SHP77 treated with DMSO at 0.1 percent for 48 hours (cell line): ENCODE data around the gene CFAP210.

Source experiments
- DNase-seq: peaks from one replicate; lab custom pipeline; 2025; lab: John Stamatoyannopoulos, UW

Gene CFAP210

GRCh38 chr2:169672406-169672805 is 21.8 kb downstream of the CFAP210 start:
- DNase-seq = no peak

GRCh38 chr2:169670937-169671336 is 23.3 kb downstream of the CFAP210 start:
- DNase-seq = no peak

GRCh38 chr2:169670215-169670651 is 24.0 kb downstream of the CFAP210 start:
- DNase-seq = no peak

- no peak for DNase-seq
These were observed 26.6 kb downstream of the CFAP210 start for GRCh38 chr2:169667583-169667982.

DNA sequence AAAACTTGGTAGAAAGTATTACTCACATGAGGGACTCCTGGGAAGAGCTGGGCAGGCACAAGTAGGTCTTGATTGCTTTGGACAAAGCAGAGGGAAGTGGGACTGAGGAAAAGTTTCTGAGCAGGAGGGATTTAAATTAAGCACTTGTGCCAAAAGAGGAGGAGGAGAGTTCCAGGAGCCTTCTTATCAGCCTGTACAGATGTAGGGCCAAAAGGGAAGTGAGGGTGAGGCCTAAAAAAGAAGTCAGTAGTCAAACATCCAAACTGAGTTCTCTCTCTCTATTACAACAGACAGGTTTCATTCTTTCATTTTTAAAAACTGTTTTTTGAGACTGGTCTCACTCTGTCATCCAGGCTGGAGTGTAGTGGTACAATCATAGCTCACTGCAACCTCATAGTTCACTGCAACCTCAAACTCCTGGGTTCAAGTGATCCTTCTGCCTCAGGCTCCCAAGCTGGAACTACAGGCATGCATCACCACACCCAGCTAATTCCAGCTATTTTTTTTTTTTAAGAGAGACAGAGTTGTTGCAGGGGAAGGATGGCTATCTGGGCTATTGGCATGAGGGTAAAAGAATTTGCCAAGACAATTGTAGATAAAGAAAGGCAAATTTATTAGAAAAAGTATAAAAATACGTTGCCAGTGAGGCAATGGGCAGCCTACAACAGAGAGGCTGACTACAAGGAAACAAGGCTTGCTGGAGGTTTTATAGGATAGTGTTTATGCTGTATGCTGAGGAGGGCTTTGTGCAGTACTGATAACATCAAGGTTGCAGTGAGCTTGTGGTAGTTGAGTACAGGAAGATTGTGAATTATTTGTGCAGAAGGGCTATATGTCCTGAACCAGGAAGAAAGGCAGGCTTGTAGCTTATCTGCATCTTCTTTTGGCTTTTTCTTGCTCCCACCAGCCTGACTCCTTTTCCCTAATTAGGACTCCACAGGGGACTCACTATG is 29.0 kb downstream of the CFAP210 start:
- no peak for DNase-seq

GRCh38 chr2:169664600-169664977 is 29.6 kb downstream of the CFAP210 start:
- no peak for DNase-seq

GRCh38 chr2:169663247-169663646 is 31.0 kb downstream of the CFAP210 start:
- no peak for DNase-seq

GRCh38 chr2:169662744-169663143 is 31.5 kb downstream of the CFAP210 start:
- no peak for DNase-seq

DNA sequence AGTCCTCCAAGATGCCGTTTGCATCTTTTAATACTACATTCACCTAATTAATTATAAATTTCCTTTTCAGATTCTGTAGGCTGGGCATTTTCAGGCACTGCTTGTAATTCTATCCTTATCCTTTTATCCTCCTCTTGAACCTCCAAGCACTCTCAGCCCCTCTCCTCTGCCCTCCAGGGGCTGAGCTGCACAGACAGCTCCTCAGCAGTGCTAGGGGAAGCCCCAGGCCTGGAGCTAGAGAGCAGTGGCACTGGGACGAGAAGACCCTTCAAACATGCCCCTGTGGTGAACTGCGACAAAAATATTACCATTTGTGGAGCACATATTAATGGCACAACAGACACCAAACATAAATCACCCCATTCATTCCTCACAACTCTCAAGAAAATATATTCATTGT is 32.9 kb downstream of the CFAP210 start:
- DNase-seq = no peak

DNA sequence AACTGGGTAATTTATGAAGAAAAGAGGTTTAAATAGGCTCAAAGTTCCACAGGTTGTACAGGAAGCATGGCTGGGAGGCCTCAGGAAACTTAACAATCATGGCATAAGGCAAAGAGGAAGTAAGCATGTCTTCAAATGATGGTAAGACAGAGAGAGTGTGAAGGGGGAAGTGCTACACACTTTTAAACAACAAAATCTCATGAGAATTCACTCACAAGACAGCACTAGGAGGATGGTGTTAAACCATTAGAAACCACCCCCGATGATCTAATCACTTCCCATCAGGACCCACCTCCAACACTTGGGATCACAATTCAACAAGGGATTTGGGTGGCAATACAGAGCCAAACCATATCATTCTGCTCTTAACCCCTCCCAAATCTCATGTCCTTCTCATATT is 34.9 kb downstream of the CFAP210 start:
- no peak for DNase-seq

DNA sequence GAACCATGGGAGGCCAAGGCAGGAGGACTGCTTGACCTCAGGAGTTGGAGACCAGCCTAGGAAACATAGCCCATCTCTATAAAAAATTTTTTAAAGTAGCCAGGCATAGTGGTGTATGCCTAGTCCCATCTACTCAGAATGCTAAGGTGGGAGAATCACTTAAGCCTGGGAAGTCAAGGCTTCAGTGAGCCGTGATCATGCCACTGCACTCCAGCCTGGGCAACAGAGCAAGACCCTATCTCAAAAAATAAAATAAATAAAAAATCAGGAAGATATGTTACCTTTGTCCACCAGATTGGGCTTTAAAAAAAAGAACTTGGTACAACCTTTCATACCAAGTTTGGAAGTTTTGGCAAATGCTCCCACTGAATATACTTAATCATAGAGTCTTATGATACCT is 35.3 kb downstream of the CFAP210 start:
- no peak for DNase-seq

DNA sequence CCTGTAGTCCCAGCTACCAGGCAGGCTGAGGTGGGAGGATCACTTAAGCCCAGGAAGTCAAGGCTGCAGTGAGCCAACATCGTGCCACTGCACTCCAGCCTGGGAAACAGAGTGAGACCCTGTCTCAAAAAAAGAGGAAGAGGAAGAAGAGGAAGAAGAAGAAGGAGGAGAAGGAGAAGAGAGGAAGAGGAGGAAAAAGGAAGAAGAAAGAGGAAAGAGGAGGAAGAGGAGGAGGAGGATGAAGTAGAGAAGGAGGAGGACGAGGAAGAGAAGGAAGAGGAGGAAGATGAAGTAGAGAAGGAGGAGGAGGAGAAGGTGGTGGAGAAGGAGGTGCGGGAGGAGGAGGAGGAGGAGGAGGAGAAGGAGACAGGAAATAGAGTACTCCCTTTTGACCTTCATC is 38.0 kb downstream of the CFAP210 start:
- no peak for DNase-seq

DNA sequence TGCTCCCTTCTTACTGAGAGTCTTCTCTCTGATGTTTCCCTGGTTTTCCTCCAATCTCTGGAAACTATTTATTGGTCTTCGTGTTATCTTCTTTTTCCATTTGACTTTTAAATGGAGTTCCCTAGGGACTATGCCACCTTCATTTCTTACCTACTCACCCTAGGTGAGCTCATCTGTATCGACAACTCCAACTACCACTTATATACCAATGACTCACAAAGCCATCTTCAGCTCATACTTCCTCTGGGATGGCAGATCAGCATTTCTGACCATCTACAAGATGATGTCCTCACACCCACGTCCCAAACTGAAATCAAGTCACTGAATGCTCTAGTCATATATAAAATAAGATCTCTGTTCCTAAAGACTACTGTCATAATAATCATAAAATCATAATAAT is 40.6 kb downstream of the CFAP210 start:
- no peak for DNase-seq

DNA sequence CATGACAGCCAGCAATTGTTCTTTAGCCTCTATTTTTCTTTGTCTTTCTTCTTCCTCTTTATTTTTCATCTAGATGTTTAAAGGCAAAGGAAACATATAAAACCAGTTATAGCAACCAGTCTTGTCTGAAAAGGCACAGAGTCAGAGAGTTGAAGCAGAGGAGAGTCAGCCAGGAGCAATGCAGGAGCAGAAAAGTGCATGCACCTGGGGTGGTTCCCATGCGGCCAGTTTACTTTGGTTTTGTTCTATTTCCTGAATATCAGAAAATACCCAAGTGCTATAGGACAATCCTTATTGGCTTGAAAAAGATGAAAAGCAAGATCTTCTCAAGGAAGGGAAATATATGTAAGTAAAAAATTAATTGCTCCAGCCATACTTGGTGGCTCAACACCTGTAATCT is 44.9 kb downstream of the CFAP210 start:
- no peak for DNase-seq

GRCh38 chr2:169647496-169647895 is 46.7 kb downstream of the CFAP210 start:
- DNase-seq = no peak

GRCh38 chr2:169644173-169644572 is 50.0 kb downstream of the CFAP210 start:
- DNase-seq = no peak

GRCh38 chr2:169641464-169641863 is 52.7 kb downstream of the CFAP210 start:
- no peak for DNase-seq

DNA sequence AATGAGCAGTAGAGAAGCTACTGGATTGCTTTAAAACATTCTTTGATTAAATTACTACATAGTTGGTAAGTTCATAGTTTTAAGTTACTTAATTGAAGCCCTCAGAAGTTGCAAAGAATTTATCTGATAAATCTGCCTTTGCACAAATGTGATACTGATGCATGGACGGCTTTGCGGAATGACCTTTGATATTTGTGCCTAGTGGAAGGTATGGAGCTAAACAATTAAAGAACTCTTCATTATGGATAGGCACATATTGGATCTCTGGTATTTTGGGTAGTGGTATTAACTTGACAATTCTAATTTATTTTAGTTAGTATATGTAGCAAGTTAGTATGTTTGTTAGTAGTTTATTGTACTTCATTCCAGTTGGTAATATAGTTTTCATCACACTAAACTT is 54.1 kb downstream of the CFAP210 start:
- no peak for DNase-seq

DNA sequence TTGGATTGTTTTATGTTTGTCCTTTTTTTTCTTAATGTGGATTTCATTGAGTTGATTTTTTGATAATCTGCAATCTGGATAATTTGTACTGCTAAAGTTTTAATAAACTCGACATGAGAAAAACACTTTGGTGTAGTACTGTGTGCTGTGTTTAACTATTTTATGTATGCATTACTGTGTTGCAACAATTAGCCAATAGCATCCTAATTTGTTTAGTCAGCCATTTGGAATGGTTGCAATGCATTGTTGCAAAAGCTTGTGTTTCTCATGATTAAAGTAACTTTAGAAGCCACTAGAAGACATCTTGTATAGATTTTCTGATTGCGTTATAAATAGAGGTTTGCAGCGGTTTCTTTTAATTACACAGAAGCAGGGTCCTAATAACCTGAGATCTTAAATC is 56.6 kb downstream of the CFAP210 start:
- no peak for DNase-seq

DNA sequence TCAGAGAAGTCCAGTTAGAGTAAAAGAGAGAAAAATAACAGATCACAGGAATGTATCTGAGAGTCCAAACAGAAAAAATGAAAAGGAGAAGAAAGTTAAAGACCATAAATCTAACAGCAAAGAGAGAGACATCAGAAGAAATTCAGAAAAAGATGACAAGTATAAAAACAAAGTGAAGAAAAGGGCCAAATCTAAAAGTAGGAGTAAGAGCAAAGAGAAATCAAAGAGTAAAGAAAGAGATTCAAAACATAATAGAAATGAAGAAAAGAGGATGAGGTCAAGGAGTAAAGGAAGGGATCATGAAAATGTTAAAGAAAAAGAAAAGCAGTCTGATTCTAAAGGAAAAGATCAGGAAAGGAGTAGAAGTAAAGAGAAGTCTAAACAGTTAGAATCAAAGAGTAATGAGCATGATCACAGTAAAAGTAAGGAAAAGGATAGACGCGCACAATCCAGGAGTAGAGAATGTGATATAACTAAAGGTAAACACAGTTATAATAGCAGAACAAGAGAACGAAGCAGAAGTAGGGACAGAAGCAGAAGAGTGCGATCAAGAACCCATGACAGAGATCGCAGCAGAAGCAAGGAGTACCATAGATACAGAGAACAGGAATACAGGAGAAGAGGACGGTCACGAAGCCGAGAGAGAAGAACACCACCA is 57.6 kb downstream of the CFAP210 start:
- no peak for DNase-seq

DNA sequence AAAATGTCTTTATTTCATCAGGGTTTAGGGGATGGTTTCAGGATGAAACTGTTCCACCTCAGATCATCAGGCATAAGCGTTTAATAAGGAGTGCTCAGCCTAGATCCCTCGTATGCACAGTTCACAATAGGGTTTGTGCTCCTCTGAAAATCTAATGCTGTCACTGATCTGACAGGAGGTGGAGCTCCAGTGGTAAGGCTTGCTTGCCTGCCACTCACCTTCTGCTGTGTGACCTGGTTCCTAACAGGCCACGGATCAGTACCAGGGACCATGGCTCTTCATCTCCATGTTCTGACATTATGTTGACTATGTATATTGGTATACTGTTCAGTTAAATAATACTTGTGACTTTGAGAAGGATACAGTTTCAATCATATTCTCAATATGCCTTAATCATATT is 68.4 kb downstream of the CFAP210 start:
- no peak for DNase-seq

DNA sequence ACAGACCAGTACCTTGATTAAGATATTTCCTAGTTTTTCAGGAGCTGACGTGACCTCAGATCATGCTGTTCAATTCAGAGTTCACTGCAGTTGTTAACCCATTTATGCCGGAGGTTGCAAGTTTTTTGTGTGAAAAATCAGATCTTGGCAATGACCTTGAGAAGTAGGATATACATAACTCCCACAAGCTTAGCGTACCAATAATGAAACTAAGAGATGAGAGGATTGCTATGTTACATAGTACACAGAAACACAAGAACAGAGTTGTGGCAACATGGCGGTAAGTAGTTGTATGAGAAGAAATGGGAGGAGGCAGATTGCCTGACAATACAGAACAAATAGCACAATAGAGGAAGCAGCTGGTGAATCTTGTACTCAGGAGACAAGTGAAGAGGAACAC is 71.0 kb downstream of the CFAP210 start:
- no peak for DNase-seq

GRCh38 chr2:169620509-169620908 is 73.7 kb downstream of the CFAP210 start:
- no peak for DNase-seq
